Endothelial cell of umbilical vein (primary cell): ENCODE measurements around the gene THSD7B. TPM values are rescaled to one million over a fixed set of nuclear protein-coding genes. Genes with fewer than 3 reads are reported as not detected.

Experiments
- BruUV-seq: library from RNA; stranded (reverse); fragments of 400-500 nt; replicated peaks from 2 replicates; lab custom pipeline; 2021; lab: Mats Ljungman, UMichigan
- CTCF ChIA-PET: fragments of 300-600, 350-600 bp; sonication (Branson Sonifier 250); formaldehyde crosslinking; loops from one replicate; lab custom pipeline; 2021; ENCODE audit warnings: antibody characterized with exemption, inconsistent platforms; lab: Charles Lee
- POLR2A ChIA-PET: fragments of 300-600, 350-600 bp; sonication (Branson Sonifier 250); formaldehyde crosslinking; loops from one replicate; lab custom pipeline; 2021; ENCODE audit warnings: antibody characterized with exemption, inconsistent platforms; lab: Charles Lee
- DNase-seq: peaks from one replicate; pipeline ENCODE4 v3.0.0-alpha.2; 2011; ENCODE audit warnings: low read depth, low spot score
- FAIRE-seq: peaks from 2 replicates; lab custom pipeline; 2011; peaks lifted over from hg19 to GRCh38; lab: Jason Lieb, UNC
- H2AFZ ChIP-seq: 2 replicates; pipeline ENCODE4 v1.6.0; 2012; ENCODE audit warnings: low read depth, low read length, control low read depth, inconsistent platforms
- H3K27ac ChIP-seq: 2 replicates; pipeline ENCODE4 v1.5.1; 2011; ENCODE audit warnings: low read depth, mild to moderate bottlenecking, control low read depth, low read length, moderate library complexity; ENCODE audit not compliant: insufficient read depth
- H3K27me3 ChIP-seq, 2 experiments: 2 replicates each; pipeline versions ENCODE4 v1.6.0 to v1.6.1; 2011; ENCODE audit warnings: low read length in 2 of 2, mixed read lengths in 1 of 2; ENCODE audit not compliant: control insufficient read depth in 2 of 2, insufficient read depth in 2 of 2
- H3K36me3 ChIP-seq, 2 experiments: 2 replicates in 1 of 2; 3 replicates in 1 of 2; pipeline ENCODE4 v1.5.1; 2011; ENCODE audit warnings: low read length in 2 of 2, mild to moderate bottlenecking in 1 of 2, moderate library complexity in 1 of 2; ENCODE audit not compliant: control insufficient read depth in 2 of 2, insufficient read depth in 2 of 2; ENCODE audit errors: extremely low read depth in 1 of 2
- H3K4me1 ChIP-seq: 3 replicates; pipeline ENCODE4 v1.5.1; 2011; ENCODE audit warnings: mild to moderate bottlenecking, low read length; ENCODE audit not compliant: control insufficient read depth, insufficient read depth; ENCODE audit errors: extremely low read depth
- H3K4me2 ChIP-seq: 2 replicates; pipeline ENCODE4 v1.6.1; 2011; ENCODE audit warnings: low read length, control low read depth, mixed read lengths; ENCODE audit not compliant: insufficient read depth
- H3K4me3 ChIP-seq, 3 experiments: fragments of 200-600 bp in 1 of 3; sonication (generic), shearing (Covaris generic) in 1 of 3; replicated peaks in 1 of 3; 2 replicates each; pipeline ENCODE4 v1.5.1; 2011 to 2016; ENCODE audit warnings: control low read depth in 3 of 3, low read length in 3 of 3, mild to moderate bottlenecking in 2 of 3, inconsistent platforms in 1 of 3, low read depth in 1 of 3, moderate library complexity in 1 of 3; ENCODE audit not compliant: insufficient read depth in 1 of 3
- H3K79me2 ChIP-seq: 2 replicates; pipeline ENCODE4 v1.6.0; 2012; ENCODE audit warnings: low read length, inconsistent platforms; ENCODE audit not compliant: control insufficient read depth, insufficient read depth
- H3K9ac ChIP-seq: replicated peaks from 2 replicates; pipeline ENCODE3; 2011; ENCODE audit warnings: low read length, control low read depth; ENCODE audit not compliant: insufficient read depth; ENCODE audit errors: extremely low read depth
- H3K9me1 ChIP-seq: replicated peaks from 3 replicates; pipeline ENCODE4 v1.6.0; 2011; ENCODE audit warnings: mild to moderate bottlenecking, low read length; ENCODE audit not compliant: control insufficient read depth, insufficient read depth; ENCODE audit errors: extremely low read depth
- H3K9me3 ChIP-seq: replicated peaks from 2 replicates; pipeline ENCODE4 v1.5.1; 2012; ENCODE audit warnings: low read length, inconsistent platforms; ENCODE audit not compliant: control insufficient read depth, insufficient read depth
- H4K20me1 ChIP-seq: replicated peaks from 2 replicates; pipeline ENCODE3; 2011; ENCODE audit warnings: mild to moderate bottlenecking, low read length; ENCODE audit not compliant: control insufficient read depth, insufficient read depth; ENCODE audit errors: extremely low read depth
- EZH2 ChIP-seq: IDR thresholded peaks from 2 replicates; pipeline ENCODE4 v1.6.1; 2012; ENCODE audit warnings: borderline replicate concordance, low read depth, mild to moderate bottlenecking, moderate library complexity, low read length, inconsistent platforms; ENCODE audit not compliant: severe bottlenecking
- FOS ChIP-seq: IDR thresholded peaks from 2 replicates; pipeline ENCODE4 v1.6.1; 2011; ENCODE audit warnings: mild to moderate bottlenecking, low read length, moderate library complexity, borderline replicate concordance; ENCODE audit not compliant: insufficient read depth
- GATA2 ChIP-seq: IDR thresholded peaks from 2 replicates; pipeline ENCODE4 v1.7.0; 2011; ENCODE audit warnings: low read depth, mild to moderate bottlenecking, moderate library complexity, mixed read lengths, low read length; ENCODE audit not compliant: insufficient read length, insufficient read depth
- JUN ChIP-seq: IDR thresholded peaks from 2 replicates; pipeline ENCODE4 v1.6.1; 2011; ENCODE audit warnings: borderline replicate concordance, low read depth; ENCODE audit not compliant: insufficient read length, insufficient read depth
- MAX ChIP-seq: IDR thresholded peaks from 2 replicates; pipeline ENCODE4 v1.6.1; 2011; ENCODE audit not compliant: insufficient read depth, insufficient read length
- MYC ChIP-seq: IDR thresholded peaks from one replicate; pipeline ENCODE4 v1.6.1; 2011; ENCODE audit warnings: mild to moderate bottlenecking, low read depth, low read length
- POLR2A ChIP-seq: IDR thresholded peaks from 2 replicates; pipeline ENCODE4 v1.6.1; 2012; ENCODE audit warnings: low read depth, mild to moderate bottlenecking, control low read depth, low read length
- POLR2AphosphoS5 ChIP-seq: IDR thresholded peaks from 2 replicates; pipeline ENCODE4 v1.6.1; 2012; ENCODE audit warnings: low read depth, mild to moderate bottlenecking, control low read depth, low read length, moderate library complexity; ENCODE audit not compliant: insufficient read depth
- dilution Hi-C: fragments of 300-500 bp; cut with MboI; formaldehyde crosslinking; loops from one replicate; pipeline ENCODE4 v1.15.0; 2019; ENCODE audit warnings: low sequenced_read_pairs; ENCODE audit not compliant: extremely low pct_ligation_motif_present
- intact Hi-C: fragments of 100-400 bp; cut with micrococcal nuclease; formaldehyde crosslinking; loops from one replicate; pipeline ENCODE4 v1.10.0; 2022
- polyA plus RNA-seq, 4 experiments: library from polyadenylated mRNA; depleted of rRNA in 3 of 4; stranded (reverse) in 3 of 4; unstranded in 1 of 4; fragments of >200 nt; gene quantifications; 2 replicates each; pipeline versions ENCODE4 v1.2.1 to v1.2.3, GENCODE V29; 2011 to 2012; ENCODE audit warnings: missing spikeins in 1 of 4
- total RNA-seq: library from RNA; stranded (reverse); gene quantifications from 2 replicates; pipeline ENCODE4 v1.2.3, GENCODE V29; 2021
- TF ChIP-seq, protein P1 (sequence below), 2 donors: IDR thresholded peaks; 1 replicate in 1 of 2; 2 replicates in 1 of 2; pipeline ENCODE4 v1.5.1; 2011; ENCODE audit warnings: low read length in 2 of 2, mild to moderate bottlenecking in 2 of 2, moderate library complexity in 2 of 2, control low read depth in 1 of 2, inconsistent platforms in 1 of 2, low read depth in 1 of 2; ENCODE audit not compliant: insufficient read depth in 1 of 2; ENCODE audit errors: extremely low read depth in 1 of 2

The THSD7B gene
- total and polyA plus RNA-seq, 2 donors (not counting 3 experiments of a cell fraction or from before 2014, with no cell fraction given) = 0.04 TPM; not detected in 1

- Histone ChIP-seq H3K4me1 (no peaks in the 10 kb centered on the region), H3K9me1 (no peaks in the 10 kb centered on the region), H3K79me2 (no peaks in the 10 kb centered on the region), H4K20me1 (no peaks in the 10 kb centered on the region), H3K9ac (no peak overlapping the region), H3K36me3 (no peaks in the 10 kb centered on the region), H3K27ac (no peak overlapping the region), H3K27me3 (no peaks in the 10 kb centered on the region), H3K9me3 (no peaks in the 10 kb centered on the region), H3K4me2 (no peak overlapping the region), H2AFZ (no peak overlapping the region), H3K4me3 (no peak overlapping the region)
- TF ChIP-seq EZH2 = no peak
- TF ChIP-seq FOS = no peak
- ChIA-PET POLR2A (no interaction called here), CTCF (no interaction called here)
- no TSS peak for BruUV-seq
- FAIRE-seq (no peak), DNase-seq (no peak)
- dilution Hi-C loops = no loop called here
- intact Hi-C loops = loop anchor here (1.0 kb wide), 1 partner anchor 25 kb away; no protein-coding TSS in a partner anchor
Measured at GRCh38 chr2:136785215-136785614, 19.9 kb downstream of the THSD7B start.

- Histone ChIP-seq H3K4me3 (no peak overlapping the region), H4K20me1 (no peaks in the 10 kb centered on the region), H3K27ac (no peak overlapping the region), H2AFZ (no peak overlapping the region), H3K4me2 (no peak overlapping the region), H3K4me1 (no peaks in the 10 kb centered on the region), H3K79me2 (no peaks in the 10 kb centered on the region), H3K9me1 (no peaks in the 10 kb centered on the region), H3K36me3 (no peaks in the 10 kb centered on the region), H3K9ac (no peak overlapping the region), H3K9me3 (no peaks in the 10 kb centered on the region), H3K27me3 (no peaks in the 10 kb centered on the region)
- CTCF ChIA-PET = no interaction called here
- intact Hi-C loops = no loop called here
- dilution Hi-C loops = no loop called here
- no TSS peak for BruUV-seq
- FAIRE-seq = no peak
- DNase-seq = no peak
- TF ChIP-seq, protein P1, sequence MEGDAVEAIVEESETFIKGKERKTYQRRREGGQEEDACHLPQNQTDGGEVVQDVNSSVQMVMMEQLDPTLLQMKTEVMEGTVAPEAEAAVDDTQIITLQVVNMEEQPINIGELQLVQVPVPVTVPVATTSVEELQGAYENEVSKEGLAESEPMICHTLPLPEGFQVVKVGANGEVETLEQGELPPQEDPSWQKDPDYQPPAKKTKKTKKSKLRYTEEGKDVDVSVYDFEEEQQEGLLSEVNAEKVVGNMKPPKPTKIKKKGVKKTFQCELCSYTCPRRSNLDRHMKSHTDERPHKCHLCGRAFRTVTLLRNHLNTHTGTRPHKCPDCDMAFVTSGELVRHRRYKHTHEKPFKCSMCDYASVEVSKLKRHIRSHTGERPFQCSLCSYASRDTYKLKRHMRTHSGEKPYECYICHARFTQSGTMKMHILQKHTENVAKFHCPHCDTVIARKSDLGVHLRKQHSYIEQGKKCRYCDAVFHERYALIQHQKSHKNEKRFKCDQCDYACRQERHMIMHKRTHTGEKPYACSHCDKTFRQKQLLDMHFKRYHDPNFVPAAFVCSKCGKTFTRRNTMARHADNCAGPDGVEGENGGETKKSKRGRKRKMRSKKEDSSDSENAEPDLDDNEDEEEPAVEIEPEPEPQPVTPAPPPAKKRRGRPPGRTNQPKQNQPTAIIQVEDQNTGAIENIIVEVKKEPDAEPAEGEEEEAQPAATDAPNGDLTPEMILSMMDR (IDR thresholded peaks at IDR 0.05; ENCODE audit: extremely low read depth in 1 of 2, insufficient read depth in 1 of 2, low read depth in 1 of 2, low read length in 2 of 2) = no peak
- TF ChIP-seq JUN = no peak
- TF ChIP-seq EZH2 = no peak
- no peak for TF ChIP-seq FOS
- TF ChIP-seq GATA2 = no peak
- no peak for TF ChIP-seq MYC
- TF ChIP-seq MAX = no peak
- no peak for TF ChIP-seq POLR2AphosphoS5
- no peak for TF ChIP-seq POLR2A
- POLR2A ChIA-PET = no interaction called here
Measured at GRCh38 chr2:136787970-136788369, 22.6 kb downstream of the THSD7B start.
